HG03521 (cell line): ENCODE data around the gene ARL15.
"Not testable (repeated sequence)": the region's sequence is repeated elsewhere in the genome, so short reads cannot be mapped to it uniquely, and the experiment has no call there.

Source experiments
- ATAC-seq: cut with Tn5 transposase; IDR thresholded peaks from one replicate; pipeline ENCODE4 v1.9.1; 2021; ENCODE audit warnings: mild to moderate bottlenecking, moderate library complexity; ENCODE audit not compliant: unreplicated experiment

ARL15 gene

DNA sequence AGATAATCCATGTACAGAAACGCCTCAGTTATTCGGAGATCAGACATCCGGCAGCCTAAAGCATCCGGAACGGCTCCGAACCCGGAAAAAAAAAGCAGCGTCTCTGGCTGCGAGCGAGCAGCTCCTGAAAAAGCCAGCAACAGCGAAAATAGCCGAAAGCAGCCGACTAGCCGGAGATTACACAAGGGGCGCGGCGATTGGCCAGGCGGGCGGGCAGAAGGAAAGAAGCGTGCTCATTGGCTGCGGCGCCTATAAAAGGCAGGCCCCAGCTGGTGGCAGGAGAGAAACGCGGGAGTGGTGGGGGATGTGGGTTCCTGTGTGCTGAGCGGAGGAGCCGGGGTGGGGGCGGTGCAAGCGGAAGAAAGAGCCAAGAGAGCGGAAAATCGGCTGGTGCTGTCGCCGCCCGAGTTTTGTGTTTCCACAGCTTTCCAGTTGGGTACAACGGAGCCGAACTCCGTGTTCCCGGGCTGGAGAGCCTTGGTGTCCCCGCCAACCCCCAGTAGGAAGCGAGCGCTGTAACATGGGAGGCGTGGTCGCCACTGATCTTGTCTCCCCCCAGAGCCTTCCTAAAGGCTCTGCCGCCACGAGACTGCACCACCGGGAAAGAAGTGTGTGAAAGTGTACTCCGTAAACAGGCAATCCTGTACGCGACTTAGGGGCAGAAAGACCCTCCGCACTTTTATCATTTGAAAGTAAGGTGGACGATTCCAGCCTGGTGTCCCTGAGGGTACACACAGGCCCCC lies at the start of gene ARL15:
Gene ARL15, minus strand, starts transcription at position 141 of the 743 bp plus-strand sequence.
- peak; percentile 95 for ATAC-seq

- no peak for ATAC-seq
Observed at GRCh38 chr5:54360089-54360488, 49.7 kb upstream of the ARL15 start.

GRCh38 chr5:54357408-54358058 lies 47.2 kb upstream of the ARL15 start:
- ATAC-seq: no peak

DNA sequence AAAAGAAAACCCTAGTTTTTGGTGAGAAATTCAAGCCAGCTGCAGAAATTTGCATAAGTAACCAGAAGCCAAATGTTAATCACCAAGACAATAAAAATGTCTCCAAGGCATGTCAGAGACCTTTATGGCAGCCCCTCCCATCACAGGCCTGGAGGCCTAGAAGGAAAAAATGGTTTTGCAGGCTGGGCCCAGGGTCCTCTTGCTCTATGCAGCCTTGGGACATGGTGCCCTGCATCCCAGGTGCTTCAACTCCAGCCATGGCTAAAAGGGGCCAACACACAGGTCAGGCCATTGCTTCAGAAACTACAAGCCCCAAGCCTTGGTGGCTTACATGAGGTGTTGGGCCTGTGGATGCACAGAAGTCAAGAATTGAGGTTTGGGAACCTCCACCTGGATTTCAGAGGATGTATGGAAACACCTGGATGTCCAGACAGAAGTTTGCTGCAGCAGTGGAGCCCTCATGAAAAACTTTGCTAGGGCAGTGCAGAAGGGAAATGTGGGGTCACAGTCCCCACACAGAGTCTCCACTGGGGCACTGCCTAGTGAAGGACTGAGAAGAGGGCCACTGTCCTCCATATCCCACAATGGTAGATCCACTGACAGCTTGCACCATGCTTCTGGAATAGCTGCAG lies 43.7 kb upstream of the ARL15 start:
- ATAC-seq: not testable (repeated sequence)

- ATAC-seq: not testable (repeated sequence)
Observed at GRCh38 chr5:54352580-54352979, 42.2 kb upstream of the ARL15 start.

DNA sequence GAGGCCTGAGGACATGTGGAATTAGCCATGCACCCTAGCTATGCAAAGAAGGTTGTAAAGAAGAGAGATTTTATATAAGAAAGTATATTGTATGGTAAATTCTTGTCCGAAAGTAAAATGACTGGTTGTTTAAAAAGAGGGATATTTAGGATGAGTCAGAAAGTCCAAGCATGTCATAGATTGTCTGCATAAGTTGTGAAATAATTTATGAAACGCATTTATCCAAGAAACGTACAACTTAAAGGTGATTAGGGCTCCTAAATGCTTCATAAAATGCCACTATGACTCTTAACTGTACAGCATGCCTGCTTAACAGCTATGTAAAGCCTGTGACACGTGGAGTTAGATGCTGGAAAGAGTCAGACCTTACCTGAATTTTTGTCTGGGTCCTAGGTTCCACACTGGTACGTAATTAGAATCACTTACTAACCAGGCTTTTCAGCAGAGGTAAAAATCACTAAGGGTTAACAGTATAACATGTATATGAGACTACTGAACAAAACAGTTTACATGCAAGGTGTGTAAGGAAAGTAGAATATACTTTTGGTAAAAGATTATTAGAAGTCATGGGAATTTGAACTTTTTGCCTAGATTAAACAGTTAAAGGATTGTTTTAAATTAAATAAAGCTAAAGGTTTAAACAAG lies 37.0 kb upstream of the ARL15 start:
- ATAC-seq: no peak

DNA sequence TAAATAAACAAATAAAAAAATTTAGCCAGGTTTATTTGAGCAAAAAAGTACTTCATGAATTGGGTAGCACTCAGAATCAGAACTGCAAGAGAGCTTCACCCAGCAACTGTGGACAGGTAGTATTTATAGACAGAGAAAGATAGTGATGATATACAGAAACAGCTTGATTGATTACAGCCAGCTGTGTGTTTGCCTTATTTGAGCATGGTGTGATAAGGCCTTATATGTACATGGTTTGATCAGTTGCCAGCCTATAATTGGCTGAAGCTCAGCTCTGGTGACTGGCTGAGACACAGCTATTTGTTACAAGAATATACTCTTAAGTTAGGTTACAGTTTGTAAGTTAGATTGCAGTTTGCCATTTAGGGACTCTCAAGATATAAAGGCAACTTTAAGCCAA lies 34.3 kb upstream of the ARL15 start:
- ATAC-seq: no peak

- no peak for ATAC-seq
Observed at GRCh38 chr5:54341971-54342370, 31.6 kb upstream of the ARL15 start.

DNA sequence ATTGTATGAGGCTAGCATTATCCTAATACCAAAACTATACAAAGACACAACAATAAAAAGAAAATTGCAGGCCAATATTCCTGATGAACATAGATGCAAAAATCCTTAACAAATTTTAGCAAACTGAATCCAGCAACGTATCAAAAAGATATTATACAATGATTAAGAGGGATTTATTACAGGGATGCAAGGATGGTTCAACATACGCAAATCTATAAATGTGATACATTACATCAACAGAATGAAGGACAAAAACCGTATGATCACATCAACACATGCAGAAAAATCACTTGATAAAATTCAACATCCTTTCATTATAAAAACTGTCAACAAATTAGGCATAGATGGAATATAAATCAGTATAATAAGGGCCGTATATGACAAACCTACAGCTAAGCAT lies 27.1 kb upstream of the ARL15 start:
- ATAC-seq: no peak

DNA sequence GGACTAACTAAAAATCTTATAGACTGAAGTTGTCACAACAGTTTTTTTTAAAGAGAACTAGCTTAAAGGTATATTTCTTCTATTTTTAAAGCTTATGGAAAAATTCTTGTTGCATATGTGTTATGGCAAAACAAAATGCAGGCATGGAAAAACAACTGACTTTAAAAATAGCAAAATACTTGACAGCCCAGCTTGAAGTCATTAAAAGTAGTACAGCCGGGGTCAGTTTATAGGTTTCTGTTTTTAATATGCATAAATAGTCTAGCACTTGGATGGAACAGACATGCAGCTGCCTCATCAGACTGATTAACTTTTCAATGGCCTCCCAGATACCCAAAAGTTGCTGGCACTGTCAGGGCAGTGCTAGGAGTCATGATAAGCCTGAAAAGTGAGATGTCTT lies 22.3 kb upstream of the ARL15 start:
- ATAC-seq: no peak

DNA sequence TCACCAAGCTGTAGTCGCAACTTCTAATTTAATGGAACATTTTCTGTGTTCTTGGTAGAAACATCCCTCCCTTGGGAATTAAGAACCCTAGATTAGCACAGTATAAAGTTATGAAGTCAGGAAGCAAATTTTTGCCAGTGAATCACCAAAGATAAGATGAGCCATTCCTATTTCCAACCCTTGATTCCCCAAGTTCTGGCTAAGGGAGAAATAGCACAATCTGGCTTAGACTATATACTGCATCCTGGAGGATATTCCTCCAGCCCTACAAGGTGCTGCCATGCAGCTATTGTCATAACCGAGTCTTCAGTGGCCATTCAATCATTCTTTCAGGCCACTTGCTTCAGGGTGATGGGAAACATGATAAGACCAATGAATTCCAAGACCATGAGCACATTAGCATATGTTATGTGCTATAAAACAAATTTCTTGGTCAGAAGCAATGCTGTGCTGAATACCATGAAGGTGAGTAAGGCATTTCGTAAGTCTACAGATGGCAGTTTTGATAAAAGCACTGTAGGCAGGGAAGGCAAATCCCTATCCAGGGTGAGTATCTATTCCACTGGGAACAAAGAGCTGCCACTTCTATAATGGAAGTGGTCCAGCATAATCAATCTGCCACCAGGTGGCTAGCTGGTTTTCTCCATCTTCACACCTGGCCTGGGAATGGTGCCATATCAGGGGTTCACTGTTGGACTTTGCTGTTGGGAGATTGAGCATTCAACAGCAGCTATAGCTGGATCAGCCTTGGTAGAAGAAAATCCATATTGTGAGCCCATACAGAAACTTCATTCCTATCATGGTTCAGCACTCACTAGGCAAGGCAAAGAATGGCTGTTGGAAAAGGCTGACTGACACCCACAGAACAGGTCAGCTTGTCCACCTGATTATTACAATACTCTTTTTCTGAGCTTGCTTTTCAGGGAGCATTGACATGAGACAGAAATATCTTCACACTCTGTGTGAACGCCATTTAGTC lies 19.6 kb upstream of the ARL15 start:
- no peak for ATAC-seq

GRCh38 chr5:54326662-54327270 lies 16.4 kb upstream of the ARL15 start:
- no peak for ATAC-seq

GRCh38 chr5:54325610-54326311 lies 15.4 kb upstream of the ARL15 start:
- no peak for ATAC-seq

GRCh38 chr5:54325272-54325609 lies 14.9 kb upstream of the ARL15 start:
- no peak for ATAC-seq

DNA sequence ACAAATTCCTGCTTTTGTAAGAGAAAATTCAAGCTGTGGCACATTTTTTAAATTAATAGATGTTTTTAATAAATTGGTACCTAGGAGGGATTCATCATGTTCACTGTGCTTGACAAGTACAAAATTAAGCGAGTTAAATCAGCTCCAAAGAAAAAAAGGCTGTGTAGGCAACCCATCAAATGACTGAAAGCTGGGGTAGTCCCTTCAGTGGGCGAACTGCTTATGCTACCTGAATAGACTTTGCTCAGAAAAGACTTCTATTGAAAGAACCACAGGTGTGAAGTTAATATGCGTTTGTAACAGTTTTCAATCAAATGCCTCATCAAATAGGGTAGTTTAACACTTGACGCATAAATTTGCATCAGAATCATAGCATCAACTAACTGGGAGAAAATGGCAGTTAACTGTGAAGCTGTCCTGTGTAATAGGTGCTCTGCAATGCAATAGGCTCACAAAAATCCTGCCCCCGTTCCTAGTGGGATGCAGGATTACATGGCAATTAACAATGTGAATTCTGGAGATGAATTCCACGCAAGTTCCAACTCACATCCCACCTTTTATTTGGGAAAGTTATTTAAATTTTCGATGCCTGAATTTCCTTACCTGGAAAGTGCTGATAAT lies 14.4 kb upstream of the ARL15 start:
- no peak for ATAC-seq

DNA sequence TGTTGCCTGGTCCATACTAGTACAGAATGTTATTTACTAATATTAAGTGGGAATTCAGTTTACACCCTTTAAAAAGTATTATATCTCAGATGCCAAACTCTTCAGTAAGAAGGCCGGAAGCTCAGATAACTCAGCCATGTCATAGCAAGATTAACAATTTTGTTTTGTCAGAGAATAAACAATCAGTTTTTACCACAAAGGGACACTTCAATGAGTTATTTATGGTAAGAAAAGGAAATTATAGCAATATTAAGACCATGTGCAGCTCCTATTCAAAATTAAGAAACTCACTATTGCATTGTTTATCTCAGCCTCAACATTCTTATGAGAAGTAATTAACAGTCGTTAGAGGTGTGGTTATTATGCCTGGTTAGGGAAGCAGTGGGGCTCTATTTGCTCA lies 13.1 kb upstream of the ARL15 start:
- no peak for ATAC-seq

DNA sequence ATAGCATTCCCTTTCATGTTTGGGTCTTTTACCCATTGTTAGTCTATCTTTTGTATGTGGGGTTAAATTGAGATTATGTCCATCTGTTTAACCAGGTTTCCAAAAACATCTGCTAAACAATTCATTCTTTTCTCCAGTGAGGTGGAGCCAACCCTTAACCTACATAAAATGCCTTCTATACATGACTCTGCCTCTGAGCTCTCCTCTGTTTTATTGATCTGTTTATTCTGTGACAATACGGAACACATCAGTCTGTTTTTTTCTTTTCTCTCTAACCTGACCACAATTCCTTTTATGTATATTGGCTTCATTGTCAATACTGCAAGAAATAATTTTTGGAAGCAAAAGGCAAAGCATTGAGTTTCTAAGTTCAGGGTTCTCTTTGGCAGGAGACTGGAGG lies 9.9 kb upstream of the ARL15 start:
- ATAC-seq: no peak

DNA sequence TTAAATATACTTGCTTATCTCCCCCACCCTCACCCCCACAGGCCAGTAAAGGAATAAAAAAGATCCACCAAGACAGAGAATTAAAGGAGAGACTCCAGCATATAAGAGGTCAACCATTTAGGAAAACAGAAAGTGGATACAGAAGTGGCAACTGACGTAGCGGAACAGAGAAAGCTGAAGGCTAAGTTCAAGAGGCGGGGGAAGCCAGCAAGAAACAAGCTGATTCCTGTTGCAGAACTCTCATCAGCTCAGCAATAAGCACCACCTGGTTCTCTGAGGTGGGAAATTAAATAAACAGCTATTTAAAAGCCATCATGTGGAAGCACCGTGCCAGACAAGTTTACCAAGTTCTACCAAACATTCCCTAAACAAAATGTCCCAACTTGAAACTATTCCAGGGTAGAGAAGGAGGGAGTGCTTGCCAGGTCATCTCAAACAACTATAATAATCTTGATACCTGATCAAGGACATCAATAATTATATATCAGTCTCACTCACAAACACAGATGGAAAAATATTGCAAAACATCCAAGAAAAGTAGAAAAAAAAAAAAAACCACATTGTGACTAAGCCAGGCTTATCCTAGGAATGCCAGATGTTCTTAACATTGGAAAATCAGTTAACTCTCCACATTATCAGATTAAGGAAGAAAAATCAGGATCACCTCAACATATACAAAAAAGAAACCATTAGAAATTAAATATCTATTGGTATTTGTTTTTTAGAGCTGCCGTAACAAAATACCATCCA lies 7.3 kb upstream of the ARL15 start:
- ATAC-seq: no peak
